HCT116 (cell line): ENCODE data around the gene SYNJ1. TPM values are rescaled to one million over a fixed set of nuclear protein-coding genes. Genes with fewer than 3 reads are reported as not detected.

Experiments
- ATAC-seq: fragments of 200-7000 bp; cut with Tn5 transposase; 2 replicates; pipeline ENCODE4 v1.9.1; 2020; ENCODE audit warnings: mild to moderate bottlenecking, moderate library complexity
- BruUV-seq: library from RNA; stranded (reverse); fragments of 400-500 nt; replicated peaks from 2 replicates; lab custom pipeline; 2021; lab: Mats Ljungman, UMichigan
- CTCF ChIA-PET: fragments of 300-600 bp; sonication (Branson Sonifier 250); formaldehyde crosslinking; loops from one replicate; lab custom pipeline; 2021; ENCODE audit warnings: antibody characterized with exemption; lab: Charles Lee
- POLR2A ChIA-PET: fragments of 300-600, 350-600 bp; sonication (Branson Sonifier 250); formaldehyde crosslinking; loops from one replicate; lab custom pipeline; 2021; ENCODE audit warnings: antibody characterized with exemption; lab: Charles Lee
- RAD21 ChIA-PET, 2 experiments: fragments of 300-600 bp; sonication (Branson Sonifier 250); formaldehyde crosslinking; loops; one replicate each; lab custom pipeline; 2023; ENCODE audit warnings: low total read pairs in 2 of 2; ENCODE audit not compliant: uncharacterized antibody in 2 of 2, unreplicated experiment in 2 of 2, low non-redundant PET in 1 of 2; lab: Charles Lee
- DNase-seq: peaks from one replicate; pipeline ENCODE4 v3.0.0-alpha.2; 2010; ENCODE audit warnings: low read depth, low spot score
- H2AFZ ChIP-seq: fragments of 200-600 bp; shearing (Covaris generic), sonication (generic); 2 replicates; pipeline ENCODE4 v1.6.1; 2017; ENCODE audit warnings: low read depth, mixed run types, mixed read lengths, antibody characterized with exemption, low read length; ENCODE audit not compliant: poor library complexity, severe bottlenecking
- H3K27ac ChIP-seq: 2 replicates; pipeline ENCODE4 v1.5.1; 2012; ENCODE audit warnings: low read depth, low read length
- H3K27me3 ChIP-seq: fragments of 200-600 bp; sonication (generic); 2 replicates; pipeline ENCODE4 v1.6.1; 2016; ENCODE audit warnings: mixed run types, low read length, mixed read lengths; ENCODE audit not compliant: insufficient read depth
- H3K36me3 ChIP-seq, 2 experiments: fragments of 200-500 bp in 1 of 2; fragments of 200-600 bp in 1 of 2; sonication (Bioruptor generic) in 1 of 2; sonication (generic) in 1 of 2; 2 replicates each; pipeline versions ENCODE4 v1.5.1 to v1.6.1; 2014 to 2016; ENCODE audit warnings: low read length in 2 of 2, inconsistent platforms in 1 of 2, mixed read lengths in 1 of 2, mixed run types in 1 of 2; ENCODE audit not compliant: insufficient read depth in 2 of 2, control insufficient read depth in 1 of 2
- H3K4me1 ChIP-seq, 2 experiments: fragments of 200-600 bp in 1 of 2; sonication (generic) in 1 of 2; 2 replicates each; pipeline versions ENCODE4 v1.5.1 to v1.6.1; 2012 to 2017; ENCODE audit warnings: low read length in 2 of 2, inconsistent platforms in 1 of 2, mild to moderate bottlenecking in 1 of 2, mixed read lengths in 1 of 2, mixed run types in 1 of 2, moderate library complexity in 1 of 2; ENCODE audit not compliant: insufficient read depth in 2 of 2, control insufficient read depth in 1 of 2
- H3K4me2 ChIP-seq: fragments of 200-600 bp; sonication (generic); 2 replicates; pipeline ENCODE4 v1.6.1; 2017; ENCODE audit warnings: mixed run types, low read length, mixed read lengths
- H3K4me3 ChIP-seq, 2 experiments: fragments of 200-600 bp in 1 of 2; sonication (generic) in 1 of 2; replicated peaks in 1 of 2; 2 replicates each; pipeline ENCODE4 v1.5.1; 2011 to 2016; ENCODE audit warnings: low read length in 2 of 2, control low read depth in 1 of 2, low read depth in 1 of 2, mild to moderate bottlenecking in 1 of 2, mixed read lengths in 1 of 2, mixed run types in 1 of 2
- H3K79me2 ChIP-seq: fragments of 200-600 bp; sonication (generic); 2 replicates; pipeline ENCODE4 v1.6.1; 2017; ENCODE audit warnings: mild to moderate bottlenecking, mixed run types, low read length, moderate library complexity, mixed read lengths; ENCODE audit not compliant: insufficient read depth
- H3K9ac ChIP-seq: fragments of 200-600 bp; sonication (generic); 2 replicates; pipeline ENCODE4 v1.6.1; 2016; ENCODE audit warnings: low read length, mixed read lengths
- H3K9me2 ChIP-seq: fragments of 200-600 bp; sonication (generic), shearing (Covaris generic); 2 replicates; pipeline ENCODE4 v1.6.1; 2017; ENCODE audit warnings: mixed run types, mild to moderate bottlenecking, moderate library complexity; ENCODE audit not compliant: insufficient read depth
- H3K9me3 ChIP-seq, 2 experiments: fragments of 200-500 bp in 1 of 2; fragments of 200-600 bp in 1 of 2; sonication (Bioruptor generic) in 1 of 2; sonication (generic) in 1 of 2; 2 replicates each; pipeline ENCODE4 v1.6.1; 2014 to 2017; ENCODE audit warnings: low read length in 2 of 2, mixed read lengths in 2 of 2, inconsistent platforms in 1 of 2, low read depth in 1 of 2, mild to moderate bottlenecking in 1 of 2, mixed run types in 1 of 2, moderate library complexity in 1 of 2; ENCODE audit not compliant: control insufficient read depth in 1 of 2, insufficient read depth in 1 of 2
- H4K20me1 ChIP-seq: fragments of 200-600 bp; sonication (generic), shearing (Covaris generic); 2 replicates; pipeline ENCODE4 v1.6.1; 2017; ENCODE audit warnings: mixed run types, mild to moderate bottlenecking, moderate library complexity; ENCODE audit not compliant: insufficient read depth
- CEBPB ChIP-seq: IDR thresholded peaks from 2 replicates; pipeline ENCODE4 v1.6.1; 2012; ENCODE audit warnings: low read depth
- EGR1 ChIP-seq: IDR thresholded peaks from 2 replicates; pipeline ENCODE4 v1.6.1; 2012; ENCODE audit warnings: low read depth
- ELF1 ChIP-seq: IDR thresholded peaks from 2 replicates; pipeline ENCODE4 v1.6.1; 2012; ENCODE audit warnings: low read depth, borderline replicate concordance
- MAX ChIP-seq: IDR thresholded peaks from 2 replicates; pipeline ENCODE4 v1.6.1; 2012
- SIN3A ChIP-seq: IDR thresholded peaks from 2 replicates; pipeline ENCODE4 v1.6.1; 2012; ENCODE audit warnings: low read depth
- SRF ChIP-seq: IDR thresholded peaks from 2 replicates; pipeline ENCODE4 v1.6.1; 2012; ENCODE audit warnings: low read depth
- ZNF274 ChIP-seq: fragments of 200-500 bp; sonication (Bioruptor generic); IDR thresholded peaks from 2 replicates; pipeline ENCODE4 v1.6.1; 2014; ENCODE audit warnings: mild to moderate bottlenecking, low read depth, low read length, inconsistent platforms
- intact Hi-C: fragments of 100-400 bp; cut with micrococcal nuclease; formaldehyde crosslinking; loops from 2 replicates; pipeline ENCODE4 v1.10.0; 2022
- total RNA-seq: library from RNA; stranded (reverse); gene quantifications from one replicate; pipeline ENCODE4 v1.2.1, GENCODE V29; 2021; ENCODE audit not compliant: unreplicated experiment
- TF ChIP-seq, protein P1 (sequence below), 3 experiments: fragments of 200-600 bp in 1 of 3; sonication (generic) in 1 of 3; IDR thresholded peaks in 2 of 3; conservative IDR thresholded peaks in 1 of 3; 2 replicates each; pipeline ENCODE4 v1.5.1; 2012 to 2017; ENCODE audit warnings: low read depth in 2 of 3, low read length in 2 of 3, antibody characterized with exemption in 1 of 3, borderline replicate concordance in 1 of 3, control low read depth in 1 of 3, mild to moderate bottlenecking in 1 of 3, mixed read lengths in 1 of 3, mixed run types in 1 of 3, moderate library complexity in 1 of 3; ENCODE audit not compliant: insufficient read depth in 1 of 3

SYNJ1 gene
- total RNA-seq, 1 experiment from 2014 or later = 7.2 TPM

DNA sequence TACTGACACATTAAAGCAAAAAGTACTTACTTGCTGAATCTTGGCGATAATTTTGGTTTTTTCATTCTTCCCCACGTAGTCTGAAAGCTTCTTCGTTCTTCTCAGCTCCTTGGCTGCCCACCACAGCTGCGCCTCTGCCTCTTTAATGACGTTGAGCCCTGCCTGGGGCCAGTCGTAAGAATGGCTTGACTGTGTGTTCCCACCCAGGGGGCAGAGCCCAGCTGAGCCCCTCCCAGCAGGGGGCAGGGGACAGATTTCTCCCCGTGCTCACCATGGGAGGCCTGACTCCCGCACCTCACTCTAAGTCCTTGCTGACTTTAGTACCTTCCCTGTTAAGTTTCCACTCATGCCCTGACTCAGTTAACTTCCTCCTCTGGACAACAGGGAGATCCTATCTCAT is 124.7 kb downstream of the SYNJ1 start:
- intact Hi-C loops = loop anchor here (5.0 kb wide), 1 partner anchor 736 kb away; no protein-coding TSS in a partner anchor
- DNase-seq (no peak), ATAC-seq (no peak)
- no peaks in the 10 kb centered on the region; the same call in 1 of the 2 replicates for H3K79me2 ChIP-seq
- no peak overlapping the region for H3K4me2 ChIP-seq
- no peaks in the 10 kb centered on the region for H4K20me1 ChIP-seq
- TF ChIP-seq ZNF274 = no peak
- no peak for TF ChIP-seq ELF1
- no peak for TF ChIP-seq EGR1
- no peak for TF ChIP-seq SIN3A
- no peak for TF ChIP-seq CEBPB
- TF ChIP-seq, protein P1, sequence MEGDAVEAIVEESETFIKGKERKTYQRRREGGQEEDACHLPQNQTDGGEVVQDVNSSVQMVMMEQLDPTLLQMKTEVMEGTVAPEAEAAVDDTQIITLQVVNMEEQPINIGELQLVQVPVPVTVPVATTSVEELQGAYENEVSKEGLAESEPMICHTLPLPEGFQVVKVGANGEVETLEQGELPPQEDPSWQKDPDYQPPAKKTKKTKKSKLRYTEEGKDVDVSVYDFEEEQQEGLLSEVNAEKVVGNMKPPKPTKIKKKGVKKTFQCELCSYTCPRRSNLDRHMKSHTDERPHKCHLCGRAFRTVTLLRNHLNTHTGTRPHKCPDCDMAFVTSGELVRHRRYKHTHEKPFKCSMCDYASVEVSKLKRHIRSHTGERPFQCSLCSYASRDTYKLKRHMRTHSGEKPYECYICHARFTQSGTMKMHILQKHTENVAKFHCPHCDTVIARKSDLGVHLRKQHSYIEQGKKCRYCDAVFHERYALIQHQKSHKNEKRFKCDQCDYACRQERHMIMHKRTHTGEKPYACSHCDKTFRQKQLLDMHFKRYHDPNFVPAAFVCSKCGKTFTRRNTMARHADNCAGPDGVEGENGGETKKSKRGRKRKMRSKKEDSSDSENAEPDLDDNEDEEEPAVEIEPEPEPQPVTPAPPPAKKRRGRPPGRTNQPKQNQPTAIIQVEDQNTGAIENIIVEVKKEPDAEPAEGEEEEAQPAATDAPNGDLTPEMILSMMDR (IDR thresholded peaks at IDR 0.05 in 2 of 3, conservative IDR thresholded peaks at IDR 0.05 in 1 of 3; ENCODE audit: borderline replicate concordance in 1 of 3, insufficient read depth in 1 of 3, low read depth in 2 of 3, low read length in 2 of 3) = no peak
- no peak for TF ChIP-seq MAX
- no peak for TF ChIP-seq SRF
- no peaks in the 10 kb centered on the region for H3K9me2 ChIP-seq
- H3K9me3 ChIP-seq = no peaks in the 10 kb centered on the region
- no peaks in the 10 kb centered on the region for H3K4me1 ChIP-seq
- H2AFZ ChIP-seq = no peak overlapping the region
- H3K36me3 ChIP-seq = peaks cover 35 to 53% of the 10 kb centered on the region in 2 experiments; a peak in 3 of 4 replicates
- H3K27ac ChIP-seq = no peak overlapping the region
- no TSS peak for BruUV-seq
- POLR2A ChIA-PET = no interaction called here
- no peak overlapping the region for H3K9ac ChIP-seq
- RAD21 ChIA-PET = no interaction called here
- no peak overlapping the region for H3K4me3 ChIP-seq
- CTCF ChIA-PET = no interaction called here
- H3K27me3 ChIP-seq = no peaks in the 10 kb centered on the region
